Keratinocyte (primary cell): ENCODE results near the gene COTL1. TPM values are rescaled to one million over a fixed set of nuclear protein-coding genes. Genes with fewer than 3 reads are reported as not detected.

Experiments
- DNase-seq: peaks from one replicate; pipeline ENCODE4 v3.0.0-alpha.2; 2011; ENCODE audit warnings: low read depth, missing footprints, low spot score
- FAIRE-seq: peaks from 2 replicates; lab custom pipeline; 2011; peaks lifted over from hg19 to GRCh38; lab: Jason Lieb, UNC
- H2AFZ ChIP-seq: 2 replicates; pipeline ENCODE4 v1.6.0; 2012; ENCODE audit warnings: low read length, control low read depth, inconsistent platforms; ENCODE audit not compliant: control insufficient read depth
- H3K27ac ChIP-seq: 2 replicates; pipeline ENCODE4 v1.5.1; 2011; ENCODE audit warnings: low read length; ENCODE audit not compliant: control insufficient read depth, insufficient read depth
- H3K27me3 ChIP-seq: 3 replicates; pipeline ENCODE4 v1.6.0; 2011; ENCODE audit warnings: low read length; ENCODE audit not compliant: control insufficient read depth, insufficient read depth; ENCODE audit errors: extremely low read depth
- H3K36me3 ChIP-seq, 2 experiments: 2 replicates in 1 of 2; 3 replicates in 1 of 2; pipeline ENCODE4 v1.5.1; 2011; ENCODE audit warnings: low read length in 2 of 2, mild to moderate bottlenecking in 1 of 2; ENCODE audit not compliant: control insufficient read depth in 2 of 2, insufficient read depth in 2 of 2; ENCODE audit errors: extremely low read depth in 1 of 2
- H3K4me1 ChIP-seq: 3 replicates; pipeline ENCODE4 v1.5.1; 2011; ENCODE audit warnings: low read length; ENCODE audit not compliant: control insufficient read depth, insufficient read depth; ENCODE audit errors: extremely low read depth
- H3K4me2 ChIP-seq: 3 replicates; pipeline ENCODE4 v1.6.0; 2011; ENCODE audit warnings: low read depth, low read length; ENCODE audit not compliant: control insufficient read depth, insufficient read depth; ENCODE audit errors: extremely low read depth
- H3K4me3 ChIP-seq, 3 experiments: fragments of 200-600 bp in 1 of 3; sonication (generic) in 1 of 3; 2 replicates in 2 of 3; 3 replicates in 1 of 3; pipeline ENCODE4 v1.5.1; 2011 to 2016; ENCODE audit warnings: low read length in 3 of 3, mild to moderate bottlenecking in 3 of 3, control low read depth in 2 of 3, inconsistent platforms in 1 of 3, low read depth in 1 of 3, mixed read lengths in 1 of 3, mixed run types in 1 of 3, moderate library complexity in 1 of 3; ENCODE audit not compliant: control insufficient read depth in 2 of 3, insufficient read depth in 2 of 3; ENCODE audit errors: extremely low read depth in 1 of 3
- H3K79me2 ChIP-seq: 2 replicates; pipeline ENCODE4 v1.6.0; 2012; ENCODE audit warnings: low read length; ENCODE audit not compliant: control insufficient read depth, insufficient read depth
- H3K9ac ChIP-seq: 3 replicates; pipeline ENCODE4 v1.6.0; 2011; ENCODE audit warnings: low read length; ENCODE audit not compliant: control insufficient read depth, insufficient read depth; ENCODE audit errors: extremely low read depth
- H3K9me1 ChIP-seq: 3 replicates; pipeline ENCODE4 v1.6.0; 2011; ENCODE audit warnings: low read length; ENCODE audit not compliant: control insufficient read depth, insufficient read depth; ENCODE audit errors: extremely low read depth
- H3K9me3 ChIP-seq: 2 replicates; pipeline ENCODE4 v1.5.1; 2012; ENCODE audit warnings: low read depth, low read length; ENCODE audit not compliant: control insufficient read depth
- H4K20me1 ChIP-seq: 3 replicates; pipeline ENCODE4 v1.6.0; 2011; ENCODE audit warnings: low read length; ENCODE audit not compliant: control insufficient read depth, insufficient read depth; ENCODE audit errors: extremely low read depth
- EZH2 ChIP-seq: IDR thresholded peaks from one replicate; pipeline ENCODE4 v1.6.1; 2012; ENCODE audit warnings: inconsistent platforms, mild to moderate bottlenecking, low read length, moderate library complexity
- dilution Hi-C: fragments of 300-500 bp; cut with MboI; formaldehyde crosslinking; loops from one replicate; pipeline ENCODE4 v1.7.0; 2020; ENCODE audit warnings: low sequenced_read_pairs; ENCODE audit not compliant: extremely low pct_ligation_motif_present
- polyA plus RNA-seq, 5 experiments: library from polyadenylated mRNA; depleted of rRNA in 3 of 5; stranded (reverse) in 3 of 5; stranded (forward) in 1 of 5; unstranded in 1 of 5; fragments of >200 nt; gene quantifications; 1 replicate in 1 of 5; 2 replicates in 3 of 5; 3 replicates in 1 of 5; pipeline versions ENCODE4 v1.2.1 to v1.2.3, GENCODE V29; 2011 to 2012; ENCODE audit warnings: missing spikeins in 2 of 5, low read depth in 1 of 5, low replicate concordance in 1 of 5
- TF ChIP-seq, protein P1 (sequence below), 3 experiments: IDR thresholded peaks in 1 of 3; conservative IDR thresholded peaks in 1 of 3; optimal IDR thresholded peaks in 1 of 3; 2 replicates in 2 of 3; 3 replicates in 1 of 3; pipeline versions ENCODE3 to v1.5.1; 2011; ENCODE audit warnings: low read length in 3 of 3, mild to moderate bottlenecking in 3 of 3, moderate library complexity in 2 of 3, control low read depth in 1 of 3, inconsistent platforms in 1 of 3; ENCODE audit not compliant: insufficient read depth in 2 of 3; ENCODE audit errors: extremely low read depth in 1 of 3

The COTL1 gene
- polyA plus RNA-seq, 1 donor (not counting 4 experiments of a cell fraction or from before 2014, with no cell fraction given), result 116 TPM

DNA sequence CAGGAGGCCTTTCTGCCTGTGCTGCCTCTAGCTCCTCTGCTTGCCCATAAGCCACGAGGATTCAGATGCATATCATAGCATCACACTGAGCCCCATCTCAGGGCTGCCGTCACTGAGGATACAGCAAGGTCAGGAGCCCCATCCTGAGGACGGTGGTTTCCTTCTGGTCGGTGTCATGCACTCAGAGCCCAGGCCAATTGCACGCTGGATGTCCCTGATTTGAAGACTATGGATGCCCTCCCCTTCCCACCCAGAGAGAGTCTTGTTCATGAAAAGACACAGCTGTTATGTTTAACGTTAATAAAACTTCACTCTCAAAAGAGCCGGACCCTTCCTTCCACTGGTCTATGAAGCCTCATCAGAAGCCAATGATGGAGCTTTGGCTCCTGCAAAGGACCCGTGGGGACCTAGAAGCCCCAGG lies 19.9 kb downstream of the COTL1 start:
- no peak for TF ChIP-seq EZH2
- FAIRE-seq (no peak), DNase-seq (no peak)
- Histone ChIP-seq H3K9me3 (no peaks in the 10 kb centered on the region), H4K20me1 (peaks cover 43% of the 10 kb centered on the region), H3K4me2 (no peak overlapping the region), H3K27me3 (no peaks in the 10 kb centered on the region), H3K79me2 (peaks cover 90% of the 10 kb centered on the region), H3K4me3 (no peak overlapping the region), H3K4me1 (peaks cover 11% of the 10 kb centered on the region), H3K9ac (no peak overlapping the region), H3K27ac (no peak overlapping the region), H3K9me1 (peaks cover 3% of the 10 kb centered on the region), H2AFZ (no peak overlapping the region), H3K36me3 (peaks cover 16 to 20% of the 10 kb centered on the region in 2 experiments)
- dilution Hi-C loops, result no loop called here

DNA sequence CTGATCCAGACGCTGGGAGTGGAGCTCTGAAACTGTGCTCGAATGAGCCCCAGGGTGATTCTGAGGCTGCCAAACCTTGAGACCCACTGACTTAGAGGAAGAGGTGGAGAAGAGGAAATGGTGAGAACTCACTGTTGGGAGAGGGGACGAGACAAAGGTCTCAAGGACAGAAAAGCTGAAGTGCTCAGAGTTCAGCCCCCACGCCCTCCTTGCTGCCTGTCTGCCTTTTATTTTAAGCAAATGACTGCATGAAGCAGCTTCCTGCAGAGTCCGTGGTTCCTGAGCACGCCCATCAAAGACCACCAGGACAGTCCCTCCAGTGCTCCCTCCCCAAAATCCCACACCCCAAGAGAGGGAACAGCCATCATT lies 20.4 kb downstream of the COTL1 start:
- peaks cover 43% of the 10 kb centered on the region for H4K20me1 ChIP-seq
- H3K9me1 ChIP-seq, result no peaks in the 10 kb centered on the region
- TF ChIP-seq, protein P1, sequence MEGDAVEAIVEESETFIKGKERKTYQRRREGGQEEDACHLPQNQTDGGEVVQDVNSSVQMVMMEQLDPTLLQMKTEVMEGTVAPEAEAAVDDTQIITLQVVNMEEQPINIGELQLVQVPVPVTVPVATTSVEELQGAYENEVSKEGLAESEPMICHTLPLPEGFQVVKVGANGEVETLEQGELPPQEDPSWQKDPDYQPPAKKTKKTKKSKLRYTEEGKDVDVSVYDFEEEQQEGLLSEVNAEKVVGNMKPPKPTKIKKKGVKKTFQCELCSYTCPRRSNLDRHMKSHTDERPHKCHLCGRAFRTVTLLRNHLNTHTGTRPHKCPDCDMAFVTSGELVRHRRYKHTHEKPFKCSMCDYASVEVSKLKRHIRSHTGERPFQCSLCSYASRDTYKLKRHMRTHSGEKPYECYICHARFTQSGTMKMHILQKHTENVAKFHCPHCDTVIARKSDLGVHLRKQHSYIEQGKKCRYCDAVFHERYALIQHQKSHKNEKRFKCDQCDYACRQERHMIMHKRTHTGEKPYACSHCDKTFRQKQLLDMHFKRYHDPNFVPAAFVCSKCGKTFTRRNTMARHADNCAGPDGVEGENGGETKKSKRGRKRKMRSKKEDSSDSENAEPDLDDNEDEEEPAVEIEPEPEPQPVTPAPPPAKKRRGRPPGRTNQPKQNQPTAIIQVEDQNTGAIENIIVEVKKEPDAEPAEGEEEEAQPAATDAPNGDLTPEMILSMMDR (optimal IDR thresholded peaks at IDR 0.05 in 1 of 3, IDR thresholded peaks at IDR 0.05 in 1 of 3, conservative IDR thresholded peaks at IDR 0.05 in 1 of 3; ENCODE audit: extremely low read depth in 1 of 3, insufficient read depth in 2 of 3, low read length in 3 of 3), result no peak
- no peak for TF ChIP-seq EZH2
- H3K79me2 ChIP-seq, result peaks cover 90% of the 10 kb centered on the region
- no peak overlapping the region for H3K9ac ChIP-seq
- H3K4me1 ChIP-seq, result peaks cover 7% of the 10 kb centered on the region
- no peak overlapping the region for H2AFZ ChIP-seq
- no peak overlapping the region for H3K4me3 ChIP-seq
- no peaks in the 10 kb centered on the region for H3K27me3 ChIP-seq
- no peak overlapping the region for H3K4me2 ChIP-seq
- no peak for DNase-seq
- no peaks in the 10 kb centered on the region for H3K9me3 ChIP-seq
- no peak overlapping the region for H3K27ac ChIP-seq
- dilution Hi-C loops, result no loop called here
- peaks cover 17 to 24% of the 10 kb centered on the region in 2 experiments for H3K36me3 ChIP-seq
- FAIRE-seq, result no peak
